Astrocyte of the spinal cord (primary cell): ENCODE results near the gene RICTOR.
A peak's percentile ranks its signal among the peaks of the same experiment; 100 is the strongest.

Source experiments
- DNase-seq: peaks from one replicate; pipeline ENCODE4 v3.0.0; 2011; ENCODE audit warnings: low read depth, low spot score
- H3K4me3 ChIP-seq: 2 replicates; pipeline ENCODE4 v1.5.1; 2011; ENCODE audit warnings: low read depth, mild to moderate bottlenecking, low read length, moderate library complexity
- CTCF ChIP-seq: IDR thresholded peaks from 2 replicates; pipeline ENCODE4 v1.5.1; 2012; ENCODE audit warnings: low read depth, mild to moderate bottlenecking, low read length, inconsistent platforms
- in situ Hi-C: cut with HindIII; loops from 2 replicates; pipeline ENCODE4 v1.10.0; 2017; ENCODE audit warnings: low sequenced_read_pairs

Gene RICTOR

GRCh38 chr5:38913714-38914113, 160.5 kb downstream of the RICTOR start:
- no peak for DNase-seq
- TF ChIP-seq CTCF = no peak
- no peak overlapping the region for H3K4me3 ChIP-seq
- in situ Hi-C loops = no loop called here

GRCh38 chr5:38911933-38912332, 162.3 kb downstream of the RICTOR start:
- in situ Hi-C loops = no loop called here
- no peak for DNase-seq
- no peak overlapping the region for H3K4me3 ChIP-seq
- TF ChIP-seq CTCF = no peak

GRCh38 chr5:38906503-38906902, 167.7 kb downstream of the RICTOR start:
- no peak for TF ChIP-seq CTCF
- in situ Hi-C loops = no loop called here
- no peak for DNase-seq
- no peak overlapping the region for H3K4me3 ChIP-seq

- peak; percentile 12 for DNase-seq
- in situ Hi-C loops = no loop called here
- TF ChIP-seq CTCF = no peak
- H3K4me3 ChIP-seq = no peak overlapping the region
Observed at GRCh38 chr5:38905516-38905915, 168.7 kb downstream of the RICTOR start.

GRCh38 chr5:38899936-38900335, 174.3 kb downstream of the RICTOR start:
- no peak overlapping the region for H3K4me3 ChIP-seq
- in situ Hi-C loops = no loop called here
- TF ChIP-seq CTCF = no peak
- no peak for DNase-seq

- no peak overlapping the region for H3K4me3 ChIP-seq
- in situ Hi-C loops = no loop called here
- no peak for DNase-seq
- TF ChIP-seq CTCF = no peak
Observed at GRCh38 chr5:38896760-38897159, 177.4 kb downstream of the RICTOR start.

- no peak overlapping the region for H3K4me3 ChIP-seq
- in situ Hi-C loops = no loop called here
- DNase-seq = no peak
- no peak for TF ChIP-seq CTCF
Observed at GRCh38 chr5:38892363-38892762, 181.8 kb downstream of the RICTOR start.
